Measurements from ENCODE around the gene RPRD2. TPM values are rescaled to one million over a fixed set of nuclear protein-coding genes. Genes with fewer than 3 reads are reported as not detected.

RPRD2 gene
- total RNA-seq, 4 donors from 2014 or later, result 14.5 to 19.9 (median 16.3) TPM

DNA sequence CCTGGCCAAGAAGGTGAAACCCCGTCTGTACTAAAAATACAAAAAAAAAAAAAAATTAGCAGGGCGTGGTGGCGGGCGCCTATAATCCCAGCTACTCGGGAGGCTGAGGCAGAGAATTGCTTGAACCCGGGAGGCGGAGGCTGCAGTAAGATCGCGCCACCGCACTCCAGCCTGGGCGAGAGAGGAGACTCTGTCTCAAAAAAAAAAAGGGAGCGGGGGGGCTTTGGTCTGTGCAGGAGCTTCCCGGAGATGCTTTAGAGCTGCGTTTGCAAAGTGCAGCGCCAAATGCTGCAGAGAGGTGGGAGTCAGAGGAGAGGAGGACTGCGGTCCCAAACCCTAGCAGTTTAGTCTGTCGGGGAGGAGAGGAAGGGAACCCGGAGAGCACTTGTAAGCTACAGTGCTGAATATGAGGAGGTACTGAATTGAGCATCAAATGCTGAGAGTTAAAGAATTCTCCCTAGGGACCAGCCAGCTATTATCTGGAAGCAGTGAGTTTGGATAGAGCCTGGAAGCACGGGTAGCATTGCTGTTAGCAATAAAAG lies 152.2 kb downstream of the RPRD2 start:
- DNase-seq (ENCODE audit: low spot score) (no peak), ATAC-seq (ENCODE audit: low FRiP score) (no peak)
- TF ChIP-seq, protein P1, sequence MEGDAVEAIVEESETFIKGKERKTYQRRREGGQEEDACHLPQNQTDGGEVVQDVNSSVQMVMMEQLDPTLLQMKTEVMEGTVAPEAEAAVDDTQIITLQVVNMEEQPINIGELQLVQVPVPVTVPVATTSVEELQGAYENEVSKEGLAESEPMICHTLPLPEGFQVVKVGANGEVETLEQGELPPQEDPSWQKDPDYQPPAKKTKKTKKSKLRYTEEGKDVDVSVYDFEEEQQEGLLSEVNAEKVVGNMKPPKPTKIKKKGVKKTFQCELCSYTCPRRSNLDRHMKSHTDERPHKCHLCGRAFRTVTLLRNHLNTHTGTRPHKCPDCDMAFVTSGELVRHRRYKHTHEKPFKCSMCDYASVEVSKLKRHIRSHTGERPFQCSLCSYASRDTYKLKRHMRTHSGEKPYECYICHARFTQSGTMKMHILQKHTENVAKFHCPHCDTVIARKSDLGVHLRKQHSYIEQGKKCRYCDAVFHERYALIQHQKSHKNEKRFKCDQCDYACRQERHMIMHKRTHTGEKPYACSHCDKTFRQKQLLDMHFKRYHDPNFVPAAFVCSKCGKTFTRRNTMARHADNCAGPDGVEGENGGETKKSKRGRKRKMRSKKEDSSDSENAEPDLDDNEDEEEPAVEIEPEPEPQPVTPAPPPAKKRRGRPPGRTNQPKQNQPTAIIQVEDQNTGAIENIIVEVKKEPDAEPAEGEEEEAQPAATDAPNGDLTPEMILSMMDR (IDR thresholded peaks at IDR 0.05), result no peak

DNA sequence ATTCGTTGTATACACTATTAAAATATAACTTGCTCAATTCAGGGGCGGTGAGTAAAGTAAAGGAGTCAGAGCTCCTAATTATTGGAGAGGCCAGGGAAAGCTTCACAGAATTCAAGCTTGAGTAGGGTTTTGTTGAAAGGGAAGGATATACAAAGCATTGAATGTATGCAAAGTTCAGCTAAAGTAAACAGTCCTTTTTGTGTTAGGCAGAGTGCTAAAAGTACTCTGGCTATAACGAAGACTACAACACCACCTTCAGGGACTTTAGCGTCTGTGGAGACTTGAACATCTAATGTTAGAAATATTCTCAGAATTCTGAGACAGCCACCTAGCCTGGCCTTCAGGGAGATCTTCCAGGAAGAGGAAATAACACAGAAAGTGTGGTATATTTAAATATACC lies 152.7 kb downstream of the RPRD2 start:
- no peak for ATAC-seq (ENCODE audit: low FRiP score)
- no peak for DNase-seq (ENCODE audit: low spot score)
- TF ChIP-seq, protein P1 (IDR thresholded peaks at IDR 0.05), result no peak

DNA sequence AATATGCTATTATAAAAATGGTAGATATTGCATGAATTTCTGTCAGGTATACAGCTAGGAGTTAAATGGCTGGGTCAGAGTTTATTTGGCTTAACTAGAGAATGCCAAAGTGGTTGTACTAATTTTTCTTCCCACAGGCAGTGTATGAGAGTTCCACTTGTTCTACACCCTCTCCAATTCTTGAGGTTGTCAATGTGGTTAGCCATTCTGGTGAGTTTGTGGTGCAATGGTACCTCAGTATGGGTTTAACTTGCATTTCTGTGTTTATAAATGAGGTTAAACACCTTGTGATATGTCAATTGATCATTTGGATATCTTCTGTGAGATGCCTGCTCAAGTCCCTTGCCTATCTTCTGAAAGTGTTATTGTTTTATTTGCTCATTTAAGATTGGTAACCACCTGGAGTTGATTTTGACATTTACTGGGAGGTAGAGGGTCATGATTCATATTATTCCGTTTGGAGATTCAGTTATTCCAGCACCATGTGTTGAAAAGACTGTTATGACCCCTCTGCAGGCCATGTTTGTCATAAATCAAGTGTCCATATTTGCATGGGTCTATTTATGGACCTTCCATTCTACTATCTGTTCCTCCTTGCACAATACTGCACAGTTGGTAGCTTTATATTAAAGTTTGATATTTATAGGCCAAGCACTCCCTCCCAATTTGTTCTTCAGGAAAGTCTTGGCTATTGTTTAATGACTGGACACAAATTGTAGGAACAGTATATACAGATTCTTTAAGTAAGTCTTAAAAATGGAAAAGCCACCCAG lies 157.4 kb downstream of the RPRD2 start:
- DNase-seq (ENCODE audit: low spot score), result no peak
- TF ChIP-seq, protein P1 (IDR thresholded peaks at IDR 0.05), result no peak
- no peak for ATAC-seq (ENCODE audit: low FRiP score)

DNA sequence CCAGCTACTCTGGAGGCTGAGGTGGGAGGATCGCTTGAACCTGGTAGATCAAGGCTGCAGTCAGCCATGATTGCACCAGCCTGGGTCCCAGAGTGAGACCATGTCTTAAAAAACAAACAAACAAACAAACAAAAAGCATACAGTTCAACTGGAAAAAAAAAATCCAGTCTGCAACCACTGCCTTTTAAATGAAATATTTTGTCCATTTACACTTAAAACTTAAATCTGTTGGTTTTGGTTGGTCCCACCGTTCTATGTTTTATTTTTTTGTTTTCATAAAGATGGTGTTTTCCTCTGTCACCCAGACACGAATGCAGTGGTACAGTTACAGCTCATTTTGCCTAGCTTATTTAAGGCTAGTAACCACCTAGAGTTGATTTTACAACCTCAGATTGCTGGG lies 161.4 kb downstream of the RPRD2 start:
- no peak for DNase-seq (ENCODE audit: low spot score)
- TF ChIP-seq, protein P1 (IDR thresholded peaks at IDR 0.05), result no peak
- no peak for ATAC-seq (ENCODE audit: low FRiP score)

Other genes starting within 250 kb of the RPRD2 start
- 10 to 100 TPM; 16.5 to 68.6 (median 32.8) TPM for gene PLEKHO1, start 214.2 kb upstream of the RPRD2 start, total RNA-seq
- 10 to 100 TPM in 3 of 4 donors, 1 to 10 TPM in 1; 8.7 to 20.2 (median 13.8) TPM for gene ANP32E, start 128.0 kb upstream of the RPRD2 start, total RNA-seq
- not detected for gene CA14, start 106.4 kb upstream of the RPRD2 start, total RNA-seq
- 100 to 1,000 TPM in 1 of 4 donors, 10 to 100 TPM in 3; 90.1 to 101 (median 95.2) TPM for gene APH1A, start 95.1 kb upstream of the RPRD2 start, total RNA-seq
- gene C1orf54, start 91.4 kb upstream of the RPRD2 start, total RNA-seq, result 10 to 100 TPM in 2 of 4 donors, 1 to 10 TPM in 2; 5.8 to 12.0 (median 10.1) TPM
- 1 to 10 TPM in 3 of 4 donors, under 1 TPM in 1; 0.75 to 5.5 (median 2.2) TPM for gene CIART, start 81.6 kb upstream of the RPRD2 start, total RNA-seq
- gene MRPS21, start 70.3 kb upstream of the RPRD2 start, total RNA-seq, result 10 to 100 TPM; 35.7 to 45.3 (median 36.6) TPM
- 10 to 100 TPM; 23.3 to 68.6 (median 48.5) TPM for gene PRPF3, start 42.6 kb upstream of the RPRD2 start, total RNA-seq
- 10 to 100 TPM in 2 of 4 donors, 1 to 10 TPM in 2; 7.0 to 10.9 (median 10.0) TPM for gene TARS2, start 123.3 kb downstream of the RPRD2 start, total RNA-seq
- 10 to 100 TPM; 10.8 to 24.8 (median 18.5) TPM for gene ECM1, start 144.0 kb downstream of the RPRD2 start, total RNA-seq
- not detected for gene FALEC, start 151.6 kb downstream of the RPRD2 start, total RNA-seq
- 10 to 100 TPM; 33.7 to 46.6 (median 39.9) TPM for gene ADAMTSL4, start 185.3 kb downstream of the RPRD2 start, total RNA-seq
- gene MCL1, start 215.5 kb downstream of the RPRD2 start, total RNA-seq, result 100 to 1,000 TPM; 505 to 845 (median 657) TPM